Transverse colon (tissue), 4 donors: ENCODE measurements around the gene TMBIM1. TPM values are rescaled to one million over a fixed set of nuclear protein-coding genes. Genes with fewer than 3 reads are reported as not detected.

Experiments used
- DNase-seq: peaks from one replicate; pipeline ENCODE4 v3.0.0-alpha.2; 2019
- H3K27ac ChIP-seq, 4 donors: fragments of 200-600 bp; sonication (generic); 2 replicates each; pipeline ENCODE4 v1.5.1; 2016 to 2018; ENCODE audit warnings: inconsistent platforms in 4 of 4
- H3K27me3 ChIP-seq: fragments of 200-600 bp; sonication (generic); 2 replicates; pipeline ENCODE4 v1.5.1; 2017; ENCODE audit warnings: inconsistent platforms
- H3K36me3 ChIP-seq, 4 donors: fragments of 200-600 bp; sonication (generic); 2 replicates each; pipeline ENCODE4 v1.5.1; 2017 to 2019; ENCODE audit warnings: inconsistent platforms in 4 of 4
- H3K4me1 ChIP-seq, 4 donors: fragments of 200-600 bp; sonication (generic); 2 replicates each; pipeline ENCODE4 v1.5.1; 2017 to 2020; ENCODE audit warnings: inconsistent platforms in 4 of 4
- H3K4me3 ChIP-seq, 4 donors: fragments of 200-600 bp; sonication (generic); 1 replicate in 1 of 4; 2 replicates in 3 of 4; pipeline versions ENCODE4 v1.5.1 to v1.6.1; 2017 to 2019; ENCODE audit warnings: inconsistent platforms in 4 of 4
- H3K9me3 ChIP-seq, 2 donors: fragments of 200-600 bp; sonication (generic); 2 replicates each; pipeline ENCODE4 v1.5.1; 2017 to 2019; ENCODE audit warnings: inconsistent platforms in 2 of 2
- EP300 ChIP-seq: sonication (generic); formaldehyde crosslinking; IDR thresholded peaks from one replicate; pipeline ENCODE4 v1.6.1; 2017; ENCODE audit warnings: antibody characterized with exemption, low read depth
- POLR2A ChIP-seq: fragments of 450-650 bp; IDR thresholded peaks from one replicate; pipeline ENCODE4 v1.6.1; 2016; ENCODE audit warnings: antibody characterized with exemption, mild to moderate bottlenecking, moderate library complexity
- POLR2AphosphoS5 ChIP-seq, 3 donors: sonication (generic); formaldehyde crosslinking; IDR thresholded peaks; one replicate each; pipeline ENCODE4 v1.6.1; 2016; ENCODE audit warnings: antibody characterized with exemption in 3 of 3
- WGBS, 2 donors: methylation state at CpG; one replicate each; pipeline ENCODE4 v1.1.5; 2018; ENCODE audit warnings: low coverage in 1 of 2; 5-methylcytosine and 5-hydroxymethylcytosine counted together
- in situ Hi-C, 4 donors: fragments of 200-750 bp; cut with MboI; loops; one replicate each; pipeline versions ENCODE4 v1.15.0 to v1.15.1; 2017; ENCODE audit warnings: low sequenced_read_pairs in 3 of 4, low pct_ligation_motif_present in 1 of 4, low pct_unique_long_range_greater_than_20kb in 1 of 4
- intact Hi-C: fragments of 100-400 bp; cut with DNase I; formaldehyde crosslinking; loops from one replicate; pipeline ENCODE4 v1.15.1; 2023; ENCODE audit warnings: low total_unique reads
- total RNA-seq, 4 donors: library from RNA; depleted of rRNA; stranded (reverse); fragments of >200 nt; gene quantifications; one replicate each; pipeline ENCODE4 v1.1.0, GENCODE V29; 2016
- TF ChIP-seq, protein P1 (sequence below), 5 experiments: fragments of 200-600 bp in 3 of 5; fragments of 450-650 bp in 2 of 5; sonication (generic) in 3 of 5; IDR thresholded peaks; 1 replicate in 2 of 5; 2 replicates in 3 of 5; pipeline ENCODE4 v1.5.1; 2016 to 2017; ENCODE audit warnings: antibody characterized with exemption in 5 of 5, inconsistent platforms in 3 of 5, mild to moderate bottlenecking in 2 of 5, moderate library complexity in 1 of 5

TMBIM1 gene
- total RNA-seq, 4 donors from 2014 or later = 80.0 to 356 (median 200) TPM

DNA sequence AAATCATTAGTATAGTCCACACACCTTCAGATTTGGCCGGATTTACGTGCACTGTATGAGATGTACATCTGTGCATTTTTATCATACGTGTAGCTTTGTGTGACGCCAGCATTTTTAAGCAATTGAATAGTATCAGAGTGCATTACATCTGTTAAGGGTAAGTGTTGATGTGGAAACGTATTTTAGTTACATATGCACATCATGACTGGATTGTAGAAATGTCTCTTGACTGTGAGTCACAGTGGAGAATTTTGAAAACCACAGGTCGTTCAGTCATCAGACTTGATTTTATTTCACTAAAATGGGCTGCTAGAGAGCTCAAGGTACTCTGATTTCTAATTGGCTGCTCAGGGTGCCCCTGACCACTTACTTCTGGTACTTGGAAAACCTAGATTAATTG is 36.9 kb downstream of the TMBIM1 start:
- DNase-seq = no peak
- H3K27me3 ChIP-seq = no peaks in the 10 kb centered on the region
- TF ChIP-seq, protein P1, sequence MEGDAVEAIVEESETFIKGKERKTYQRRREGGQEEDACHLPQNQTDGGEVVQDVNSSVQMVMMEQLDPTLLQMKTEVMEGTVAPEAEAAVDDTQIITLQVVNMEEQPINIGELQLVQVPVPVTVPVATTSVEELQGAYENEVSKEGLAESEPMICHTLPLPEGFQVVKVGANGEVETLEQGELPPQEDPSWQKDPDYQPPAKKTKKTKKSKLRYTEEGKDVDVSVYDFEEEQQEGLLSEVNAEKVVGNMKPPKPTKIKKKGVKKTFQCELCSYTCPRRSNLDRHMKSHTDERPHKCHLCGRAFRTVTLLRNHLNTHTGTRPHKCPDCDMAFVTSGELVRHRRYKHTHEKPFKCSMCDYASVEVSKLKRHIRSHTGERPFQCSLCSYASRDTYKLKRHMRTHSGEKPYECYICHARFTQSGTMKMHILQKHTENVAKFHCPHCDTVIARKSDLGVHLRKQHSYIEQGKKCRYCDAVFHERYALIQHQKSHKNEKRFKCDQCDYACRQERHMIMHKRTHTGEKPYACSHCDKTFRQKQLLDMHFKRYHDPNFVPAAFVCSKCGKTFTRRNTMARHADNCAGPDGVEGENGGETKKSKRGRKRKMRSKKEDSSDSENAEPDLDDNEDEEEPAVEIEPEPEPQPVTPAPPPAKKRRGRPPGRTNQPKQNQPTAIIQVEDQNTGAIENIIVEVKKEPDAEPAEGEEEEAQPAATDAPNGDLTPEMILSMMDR (IDR thresholded peaks at IDR 0.05) = no peak
- in situ Hi-C loops = loop anchor here in 1 of 4 donors (5.0 kb wide), 1 partner anchor 63 kb away; no protein-coding TSS in a partner anchor
- H3K27ac ChIP-seq = no peak overlapping the region
- intact Hi-C loops = loop anchor here (5.0 kb wide), 1 partner anchor 68 kb away; no protein-coding TSS in a partner anchor
- WGBS, 2 donors = 68 to 73% methylated on average over 6 of the region's 6 CpGs
- H3K4me3 ChIP-seq = no peak overlapping the region
- H3K36me3 ChIP-seq = peaks cover 0 to 51% (median 25%) of the 10 kb centered on the region in 4 donors
- no peaks in the 10 kb centered on the region for H3K9me3 ChIP-seq
- H3K4me1 ChIP-seq = peaks cover 16 to 23% (median 20%) of the 10 kb centered on the region in 4 donors

DNA sequence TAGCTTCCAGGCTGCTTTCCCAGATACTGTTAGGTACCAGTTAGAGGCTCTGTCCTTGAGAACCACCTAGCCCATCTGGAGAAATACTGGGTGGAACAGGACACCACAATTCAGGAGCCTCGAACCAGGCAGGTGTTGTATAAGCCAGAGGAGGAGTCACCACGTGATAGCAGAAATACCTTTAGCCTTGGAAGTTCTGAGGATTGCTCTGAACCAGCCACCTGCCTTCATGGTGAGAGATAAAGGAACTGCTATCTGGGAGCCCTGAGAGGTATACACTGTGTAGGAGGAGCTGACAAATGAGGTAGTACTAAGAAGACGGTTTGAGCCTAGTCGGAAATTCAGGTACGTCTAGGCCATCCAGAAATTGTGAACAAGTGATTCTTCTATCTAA is 39.1 kb downstream of the TMBIM1 start:
- H3K4me1 ChIP-seq = peaks cover 0 to under 1% (median 0%) of the 10 kb centered on the region in 4 donors
- 50 to 78% methylated on average over 1 to 5 of the region's 5 CpGs for WGBS, 2 donors
- in situ Hi-C loops (no loop called here), intact Hi-C loops (no loop called here)
- H3K36me3 ChIP-seq = peaks cover 0 to 73% (median 37%) of the 10 kb centered on the region in 4 donors
- TF ChIP-seq POLR2AphosphoS5 (IDR thresholded peaks at IDR 0.05) (no peak), POLR2A (no peak), EP300 (no peak)
- TF ChIP-seq, protein P1 (IDR thresholded peaks at IDR 0.05) = no peak
- DNase-seq = no peak
- no peak overlapping the region for H3K4me3 ChIP-seq
- H3K27ac ChIP-seq = no peak overlapping the region
- no peaks in the 10 kb centered on the region for H3K27me3 ChIP-seq
- no peaks in the 10 kb centered on the region for H3K9me3 ChIP-seq

DNA sequence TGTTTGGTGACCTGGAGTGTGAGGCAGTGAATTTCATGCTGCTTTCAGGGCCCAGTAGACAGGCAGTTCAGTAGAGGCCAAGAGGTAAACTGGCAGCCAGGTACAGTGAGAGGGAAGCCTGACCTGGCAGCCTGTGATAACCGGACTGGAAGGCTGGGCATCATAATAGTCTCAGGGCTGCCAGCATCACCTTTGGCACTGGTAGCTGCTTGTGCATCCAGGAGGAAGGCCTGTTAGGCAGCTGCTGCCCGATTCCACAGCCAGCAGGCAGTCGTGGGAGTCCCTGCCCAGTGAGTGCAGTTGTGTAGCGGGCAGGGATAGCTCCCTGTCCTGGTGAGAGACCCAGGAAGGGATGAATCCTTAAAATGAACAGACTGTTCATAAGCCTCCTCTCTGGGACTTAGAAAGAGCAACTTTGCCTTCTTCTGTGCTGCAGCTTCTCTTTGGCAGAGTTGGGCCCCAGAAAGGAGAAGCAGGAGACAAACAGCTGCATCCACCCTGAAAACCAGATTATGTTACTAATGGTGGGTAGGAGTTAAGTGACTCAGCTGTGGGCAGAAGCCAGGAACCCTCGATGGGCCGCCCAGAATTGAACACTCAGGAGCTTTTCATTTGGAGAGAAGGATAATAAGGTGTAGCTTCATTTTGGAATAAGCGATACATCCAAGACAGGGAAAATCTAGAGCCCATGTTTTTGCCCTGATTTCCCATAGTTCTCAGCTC is 39.6 kb downstream of the TMBIM1 start:
- peaks cover 0 to 79% (median 39%) of the 10 kb centered on the region in 4 donors for H3K36me3 ChIP-seq
- no peaks in the 10 kb centered on the region for H3K9me3 ChIP-seq
- in situ Hi-C loops = no loop called here

DNA sequence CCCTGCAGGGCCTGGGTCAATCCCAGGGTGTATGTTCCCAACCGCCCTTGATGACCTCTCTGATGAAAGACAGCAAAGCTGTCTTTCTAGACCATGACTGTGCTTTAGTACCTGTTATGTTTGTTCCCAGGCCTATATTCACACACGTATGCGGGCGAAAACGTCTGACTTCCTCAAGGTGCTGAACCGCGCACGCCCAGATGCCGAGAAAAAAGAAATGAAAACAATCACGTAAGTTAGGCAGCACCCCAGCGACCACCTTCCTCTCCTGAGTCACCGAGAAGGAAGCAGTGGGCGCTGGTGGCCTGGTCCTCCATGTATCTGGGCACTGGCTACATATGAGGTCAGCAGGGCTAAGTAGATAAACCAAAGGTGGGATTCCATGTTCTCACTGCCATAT is 42.6 kb downstream of the TMBIM1 start:
- no peaks in the 10 kb centered on the region for H3K4me1 ChIP-seq
- no peaks in the 10 kb centered on the region for H3K27me3 ChIP-seq
- H3K9me3 ChIP-seq = no peaks in the 10 kb centered on the region
- WGBS, 2 donors = 82 to 94% methylated on average over 13 of the region's 13 CpGs
- no peak overlapping the region for H3K27ac ChIP-seq
- TF ChIP-seq POLR2AphosphoS5 (IDR thresholded peaks at IDR 0.05) (no peak), EP300 (no peak), POLR2A (no peak)
- TF ChIP-seq, protein P1 (IDR thresholded peaks at IDR 0.05) = no peak
- in situ Hi-C loops = no loop called here
- H3K4me3 ChIP-seq = no peak overlapping the region
- intact Hi-C loops = no loop called here
- H3K36me3 ChIP-seq = peaks cover 0 to 97% (median 50%) of the 10 kb centered on the region in 4 donors
- DNase-seq = no peak

More for the DNA sequence above, 39.6 kb downstream of the TMBIM1 start:
- intact Hi-C loops = no loop called here
- no peak for DNase-seq
- WGBS, 2 donors = 69% methylated on average over 7 of the region's 7 CpGs; no CpG with 5 or more reads in 1 of the 2 donors
- Histone ChIP-seq H3K4me3 (no peak overlapping the region), H3K27ac (no peak overlapping the region), H3K27me3 (no peaks in the 10 kb centered on the region), H3K4me1 (no peaks in the 10 kb centered on the region)
- TF ChIP-seq POLR2AphosphoS5 (IDR thresholded peaks at IDR 0.05) (no peak), EP300 (no peak), POLR2A (no peak)
- TF ChIP-seq, protein P1 (IDR thresholded peaks at IDR 0.05) = no peak
